ENCODE measurements around the gene NUP62.
"Not testable (repeated sequence)": the region's sequence is repeated elsewhere in the genome, so short reads cannot be mapped to it uniquely, and the experiment has no call there.

The NUP62 gene

GRCh38 chr19:49929121-49929610 is at the start of gene NUP62, which contains the start of gene ATF5:
TSS of gene NUP62 (minus strand) at chr19:49929504. CDS start at chr19:49909807, 19,697 bp downstream.
TSS of gene ATF5 (plus strand) at chr19:49929205. CDS start at chr19:49930851, 1,646 bp downstream.
- DNase-seq: peak; percentile 89 to 96

- DNase-seq: no peak
Measured at GRCh38 chr19:49978324-49978723, 49.0 kb upstream of the NUP62 start.

GRCh38 chr19:49977881-49978280 is 48.6 kb upstream of the NUP62 start:
- DNase-seq: no peak

GRCh38 chr19:49977076-49977475 is 47.8 kb upstream of the NUP62 start:
- DNase-seq: no peak

- no peak for DNase-seq
Measured at GRCh38 chr19:49976496-49976895, 47.2 kb upstream of the NUP62 start.

GRCh38 chr19:49975051-49975450 is 45.7 kb upstream of the NUP62 start:
- DNase-seq: no peak

GRCh38 chr19:49973987-49974386 is 44.7 kb upstream of the NUP62 start:
- no peak for DNase-seq

GRCh38 chr19:49972841-49973240 is 43.5 kb upstream of the NUP62 start:
- no peak for DNase-seq

GRCh38 chr19:49971991-49972411 is 42.7 kb upstream of the NUP62 start:
- no peak for DNase-seq

GRCh38 chr19:49969355-49969754 is 40.1 kb upstream of the NUP62 start:
- not testable (repeated sequence) for DNase-seq

- DNase-seq: no peak
Measured at GRCh38 chr19:49968279-49968922, 39.1 kb upstream of the NUP62 start.

- not testable (repeated sequence) for DNase-seq
Measured at GRCh38 chr19:49960980-49961379, 31.7 kb upstream of the NUP62 start, which contains the start of gene SIGLEC11. TSS of gene SIGLEC11 (minus strand) at chr19:49961172. CDS start at chr19:49961081, 91 bp downstream.

GRCh38 chr19:49959892-49960291 is 30.6 kb upstream of the NUP62 start:
- not testable (repeated sequence) for DNase-seq

- DNase-seq: not testable (repeated sequence)
Measured at GRCh38 chr19:49958596-49958995, 29.3 kb upstream of the NUP62 start.

- DNase-seq: not testable (repeated sequence)
Measured at GRCh38 chr19:49958144-49958543, 28.8 kb upstream of the NUP62 start.

- DNase-seq: no peak
Measured at GRCh38 chr19:49957262-49957915, 28.1 kb upstream of the NUP62 start.

GRCh38 chr19:49956115-49956495 is 26.8 kb upstream of the NUP62 start:
- DNase-seq: no peak

- DNase-seq: no peak
Measured at GRCh38 chr19:49954933-49955332, 25.6 kb upstream of the NUP62 start.

GRCh38 chr19:49954092-49954829 is 25.0 kb upstream of the NUP62 start:
- DNase-seq: no peak

GRCh38 chr19:49953416-49953815 is 24.1 kb upstream of the NUP62 start:
- DNase-seq: no peak

- DNase-seq: no peak
Measured at GRCh38 chr19:49952906-49953305, 23.6 kb upstream of the NUP62 start.

- DNase-seq: no peak
Measured at GRCh38 chr19:49952479-49952836, 23.2 kb upstream of the NUP62 start.

- no peak for DNase-seq
Measured at GRCh38 chr19:49951806-49952478, 22.6 kb upstream of the NUP62 start.

Data from stimulated activated CD4-positive, alpha-beta T cell treated with anti-CD3 and anti-CD28 coated beads, Interleukin-4, amount 100 ng/mL, for 4 hours (primary cell).